Thyroid gland (tissue), 4 donors: Measurements from ENCODE around the gene IRX6.

ENCODE experiments used
- POLR2A ChIP-seq, 2 donors: fragments of 450-650 bp; IDR thresholded peaks; one replicate each; pipeline ENCODE4 v1.6.1; 2017; ENCODE audit warnings: antibody characterized with exemption in 2 of 2, mild to moderate bottlenecking in 2 of 2, moderate library complexity in 1 of 2
- TF ChIP-seq, protein P1 (sequence below), 6 experiments: fragments of 200-600 bp in 3 of 6; fragments of 450-650 bp in 3 of 6; sonication (generic) in 3 of 6; IDR thresholded peaks; one replicate each; pipeline ENCODE4 v1.5.1; 2016 to 2019; ENCODE audit warnings: antibody characterized with exemption in 6 of 6, mild to moderate bottlenecking in 2 of 6, inconsistent platforms in 1 of 6, moderate library complexity in 1 of 6

DNA sequence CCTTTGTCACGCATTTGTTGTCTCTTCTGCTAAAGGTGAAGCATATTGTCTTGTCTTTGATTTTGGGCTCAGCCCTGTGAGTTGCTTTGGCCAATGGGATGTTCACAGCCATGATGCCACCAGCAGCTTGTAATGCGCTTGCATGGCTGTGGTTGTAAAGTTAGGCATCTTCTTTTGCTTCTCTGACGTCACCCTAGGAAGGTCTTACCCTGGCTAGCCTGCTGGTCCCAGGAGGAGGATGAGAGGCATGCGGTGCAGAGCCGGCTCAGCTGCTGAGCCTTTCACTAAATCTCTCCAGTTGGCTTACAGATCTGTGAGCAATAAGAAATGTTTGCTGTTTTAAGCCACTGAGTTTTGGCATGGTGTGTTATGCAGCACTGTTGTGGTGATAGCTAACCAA lies 40.8 kb downstream of the IRX6 start:
- TF ChIP-seq, protein P1, sequence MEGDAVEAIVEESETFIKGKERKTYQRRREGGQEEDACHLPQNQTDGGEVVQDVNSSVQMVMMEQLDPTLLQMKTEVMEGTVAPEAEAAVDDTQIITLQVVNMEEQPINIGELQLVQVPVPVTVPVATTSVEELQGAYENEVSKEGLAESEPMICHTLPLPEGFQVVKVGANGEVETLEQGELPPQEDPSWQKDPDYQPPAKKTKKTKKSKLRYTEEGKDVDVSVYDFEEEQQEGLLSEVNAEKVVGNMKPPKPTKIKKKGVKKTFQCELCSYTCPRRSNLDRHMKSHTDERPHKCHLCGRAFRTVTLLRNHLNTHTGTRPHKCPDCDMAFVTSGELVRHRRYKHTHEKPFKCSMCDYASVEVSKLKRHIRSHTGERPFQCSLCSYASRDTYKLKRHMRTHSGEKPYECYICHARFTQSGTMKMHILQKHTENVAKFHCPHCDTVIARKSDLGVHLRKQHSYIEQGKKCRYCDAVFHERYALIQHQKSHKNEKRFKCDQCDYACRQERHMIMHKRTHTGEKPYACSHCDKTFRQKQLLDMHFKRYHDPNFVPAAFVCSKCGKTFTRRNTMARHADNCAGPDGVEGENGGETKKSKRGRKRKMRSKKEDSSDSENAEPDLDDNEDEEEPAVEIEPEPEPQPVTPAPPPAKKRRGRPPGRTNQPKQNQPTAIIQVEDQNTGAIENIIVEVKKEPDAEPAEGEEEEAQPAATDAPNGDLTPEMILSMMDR (IDR thresholded peaks at IDR 0.05), result no peak
- TF ChIP-seq POLR2A (IDR thresholded peaks at IDR 0.05), result no peak
